Omental fat pad (tissue), 4 donors: ENCODE measurements around the gene ARL4D. TPM values are rescaled to one million over a fixed set of nuclear protein-coding genes. Genes with fewer than 3 reads are reported as not detected.

ENCODE experiments used
- ATAC-seq: fragments of 150-250 bp; one replicate; pipeline ENCODE4 v1.9.1; 2016; ENCODE audit warnings: mild to moderate bottlenecking, moderate library complexity; ENCODE audit not compliant: low FRiP score
- DNase-seq: peaks from one replicate; pipeline ENCODE4 v3.0.0-alpha.2; 2019; ENCODE audit warnings: low spot score
- CTCF ChIP-seq, 3 donors: fragments of 450-650 bp; IDR thresholded peaks; one replicate each; pipeline ENCODE4 v1.5.1; 2016 to 2017; ENCODE audit warnings: antibody characterized with exemption in 3 of 3, mild to moderate bottlenecking in 3 of 3, moderate library complexity in 2 of 3
- total RNA-seq, 4 donors: library from RNA; depleted of rRNA; stranded (reverse); fragments of >200 nt; gene quantifications; one replicate each; pipeline ENCODE4 v1.1.0, GENCODE V29; 2016

ARL4D gene
- total RNA-seq = 10 to 100 TPM; 11.8 to 42.8 (median 27.1) TPM

GRCh38 chr17:43398724-43399595, at the start of gene ARL4D:
Gene ARL4D (plus strand): TSS chr17:43398993. CDS start chr17:43399733, 740 bp downstream.
- TF ChIP-seq CTCF (IDR thresholded peaks at IDR 0.05) = no peak
- DNase-seq = peak; percentile 96
- peak; percentile 76 for ATAC-seq

GRCh38 chr17:43349142-43349541, 49.7 kb upstream of the ARL4D start:
- no peak for TF ChIP-seq CTCF (IDR thresholded peaks at IDR 0.05)
- ATAC-seq = no peak
- no peak for DNase-seq

GRCh38 chr17:43350888-43351361, 47.9 kb upstream of the ARL4D start:
- ATAC-seq (no peak), DNase-seq (no peak)
- TF ChIP-seq CTCF (IDR thresholded peaks at IDR 0.05) = no peak

GRCh38 chr17:43351691-43352090, 47.1 kb upstream of the ARL4D start:
- TF ChIP-seq CTCF (IDR thresholded peaks at IDR 0.05) = no peak
- no peak for ATAC-seq
- no peak for DNase-seq

GRCh38 chr17:43352579-43353331, 46.0 kb upstream of the ARL4D start:
- DNase-seq = no peak
- ATAC-seq = no peak
- no peak for TF ChIP-seq CTCF (IDR thresholded peaks at IDR 0.05)

GRCh38 chr17:43353393-43353792, 45.4 kb upstream of the ARL4D start:
- TF ChIP-seq CTCF (IDR thresholded peaks at IDR 0.05) = no peak
- DNase-seq (no peak), ATAC-seq (no peak)
